H1 (cell line): Measurements from ENCODE around the gene ADAM12. TPM values are rescaled to one million over a fixed set of nuclear protein-coding genes. Genes with fewer than 3 reads are reported as not detected.

Experiments
- CTCF ChIA-PET: fragments of 300-600 bp; sonication (Branson Sonifier 250); formaldehyde crosslinking; loops from one replicate; lab custom pipeline; 2021; ENCODE audit not compliant: partially characterized antibody; lab: Charles Lee
- POLR2A ChIA-PET: fragments of 300-600 bp; sonication (Branson Sonifier 250); formaldehyde crosslinking; loops from one replicate; lab custom pipeline; 2021; ENCODE audit warnings: inconsistent platforms; ENCODE audit not compliant: partially characterized antibody; lab: Charles Lee
- DNase-seq, 2 experiments: peaks; one replicate each; pipeline versions ENCODE4 v3.0.0 to v3.0.0-alpha.2; 2010 to 2022; ENCODE audit warnings: low spot score in 2 of 2, low read depth in 1 of 2, mixed read lengths in 1 of 2
- FAIRE-seq: peaks from 2 replicates; lab custom pipeline; 2011; peaks lifted over from hg19 to GRCh38; lab: Jason Lieb, UNC
- H2AFZ ChIP-seq: 2 replicates; pipeline ENCODE4 v1.8.1; 2012; ENCODE audit warnings: low read length, inconsistent platforms
- H2AK5ac ChIP-seq: 2 replicates; pipeline ENCODE4 v1.6.1; 2013; ENCODE audit warnings: low read depth, low read length
- H2BK120ac ChIP-seq: replicated peaks from 2 replicates; pipeline ENCODE3; 2013; ENCODE audit warnings: low read depth, low read length, inconsistent platforms
- H2BK12ac ChIP-seq: 2 replicates; pipeline ENCODE4 v1.6.1; 2013; ENCODE audit warnings: low read depth, low read length
- H2BK15ac ChIP-seq: 2 replicates; pipeline ENCODE4 v1.6.1; 2013; ENCODE audit warnings: low read length
- H2BK20ac ChIP-seq: 2 replicates; pipeline ENCODE4 v1.6.1; 2013; ENCODE audit warnings: low read length
- H2BK5ac ChIP-seq: 2 replicates; pipeline ENCODE4 v1.6.1; 2013; ENCODE audit warnings: low read depth, low read length
- H3K14ac ChIP-seq: 2 replicates; pipeline ENCODE4 v1.6.1; 2013; ENCODE audit warnings: inconsistent platforms; ENCODE audit not compliant: insufficient read length
- H3K18ac ChIP-seq: 2 replicates; pipeline ENCODE4 v1.6.1; 2013; ENCODE audit warnings: low read length; ENCODE audit errors: extremely low read depth
- H3K23ac ChIP-seq: 2 replicates; pipeline ENCODE4 v1.6.1; 2013; ENCODE audit warnings: inconsistent platforms; ENCODE audit not compliant: insufficient read length
- H3K23me2 ChIP-seq: 2 replicates; pipeline ENCODE4 v1.6.1; 2013; ENCODE audit warnings: low read depth, low read length
- H3K27ac ChIP-seq: 2 replicates; pipeline ENCODE4 v1.6.1; 2011; ENCODE audit warnings: low read depth, low read length, inconsistent platforms
- H3K27me3 ChIP-seq, 4 experiments: replicated peaks in 1 of 4; 1 replicate in 1 of 4; 2 replicates in 3 of 4; pipeline versions ENCODE4 v1.6.1 to v1.8.1; 2011 to 2013; ENCODE audit warnings: low read length in 3 of 4, mild to moderate bottlenecking in 3 of 4, inconsistent platforms in 2 of 4, mixed read lengths in 2 of 4, moderate library complexity in 1 of 4; ENCODE audit not compliant: control insufficient read depth in 3 of 4, insufficient read depth in 3 of 4; ENCODE audit errors: extremely low read depth in 1 of 4
- H3K36me3 ChIP-seq, 4 experiments: 2 replicates each; pipeline versions ENCODE4 v1.6.1 to v1.8.1; 2011 to 2013; ENCODE audit warnings: mild to moderate bottlenecking in 4 of 4, low read length in 3 of 4, moderate library complexity in 2 of 4, control low read depth in 1 of 4, inconsistent platforms in 1 of 4; ENCODE audit not compliant: insufficient read depth in 4 of 4, control insufficient read depth in 2 of 4
- H3K4ac ChIP-seq: replicated peaks from 2 replicates; pipeline ENCODE3; 2013; ENCODE audit warnings: low read length, low read depth, mixed read lengths, inconsistent platforms; ENCODE audit not compliant: insufficient read length
- H3K4me1 ChIP-seq, 4 experiments: replicated peaks in 1 of 4; 1 replicate in 1 of 4; 2 replicates in 3 of 4; pipeline versions ENCODE4 v1.6.1 to v1.8.1; 2011 to 2013; ENCODE audit warnings: low read length in 3 of 4, inconsistent platforms in 2 of 4, mixed read lengths in 1 of 4; ENCODE audit not compliant: insufficient read depth in 4 of 4, control insufficient read depth in 3 of 4
- H3K4me2 ChIP-seq, 2 experiments: 2 replicates each; pipeline versions ENCODE4 v1.6.1 to v1.8.1; 2011 to 2013; ENCODE audit warnings: low read depth in 2 of 2, low read length in 2 of 2, control low read depth in 1 of 2, inconsistent platforms in 1 of 2, mild to moderate bottlenecking in 1 of 2; ENCODE audit not compliant: insufficient read depth in 1 of 2
- H3K4me3 ChIP-seq, 4 experiments: fragments of 200-600, 300-600 bp in 1 of 4; sonication (generic), shearing (Covaris generic), sonication (Bioruptor Twin) in 1 of 4; 2 replicates each; pipeline versions ENCODE4 v1.5.1 to v1.8.1; 2011 to 2016; ENCODE audit warnings: low read length in 4 of 4, low read depth in 3 of 4, control low read depth in 2 of 4, inconsistent platforms in 2 of 4, mild to moderate bottlenecking in 2 of 4, mixed read lengths in 1 of 4, moderate library complexity in 1 of 4; ENCODE audit not compliant: insufficient read depth in 2 of 4; ENCODE audit errors: extremely low read depth in 1 of 4
- H3K56ac ChIP-seq: replicated peaks from 2 replicates; pipeline ENCODE3; 2013; ENCODE audit warnings: low read depth, mild to moderate bottlenecking, mixed read lengths, low read length, inconsistent platforms; ENCODE audit not compliant: insufficient read length
- H3K79me1 ChIP-seq: 2 replicates; pipeline ENCODE4 v1.6.1; 2013; ENCODE audit warnings: low read depth, low read length, control low read depth
- H3K79me2 ChIP-seq, 2 experiments: 2 replicates each; pipeline versions ENCODE4 v1.6.1 to v1.8.1; 2012 to 2013; ENCODE audit warnings: low read length in 2 of 2, mild to moderate bottlenecking in 2 of 2, inconsistent platforms in 1 of 2; ENCODE audit not compliant: insufficient read depth in 2 of 2, control insufficient read depth in 1 of 2
- H3K9ac ChIP-seq, 4 experiments: replicated peaks in 1 of 4; 1 replicate in 1 of 4; 2 replicates in 3 of 4; pipeline versions ENCODE4 v1.6.1 to v1.8.1; 2011 to 2013; ENCODE audit warnings: low read depth in 3 of 4, low read length in 3 of 4, control low read depth in 2 of 4, mild to moderate bottlenecking in 2 of 4, moderate library complexity in 2 of 4, inconsistent platforms in 1 of 4; ENCODE audit errors: extremely low read depth in 1 of 4
- H3K9me3 ChIP-seq, 2 experiments: 2 replicates each; pipeline versions ENCODE4 v1.6.1 to v1.8.1; 2012 to 2013; ENCODE audit warnings: mild to moderate bottlenecking in 2 of 2, moderate library complexity in 2 of 2, control low read depth in 1 of 2, inconsistent platforms in 1 of 2, low read depth in 1 of 2, low read length in 1 of 2, mixed read lengths in 1 of 2; ENCODE audit not compliant: insufficient read depth in 2 of 2
- H4K20me1 ChIP-seq, 2 experiments: replicated peaks in 1 of 2; 2 replicates each; pipeline versions ENCODE3 to v1.8.1; 2011 to 2013; ENCODE audit warnings: inconsistent platforms in 2 of 2, low read length in 2 of 2, mild to moderate bottlenecking in 1 of 2; ENCODE audit not compliant: insufficient read depth in 2 of 2, control insufficient read depth in 1 of 2
- H4K5ac ChIP-seq: 2 replicates; pipeline ENCODE4 v1.6.1; 2013; ENCODE audit warnings: low read length, low read depth, mixed read lengths, inconsistent platforms; ENCODE audit not compliant: insufficient read length
- H4K8ac ChIP-seq: 2 replicates; pipeline ENCODE4 v1.8.0; 2013; ENCODE audit warnings: mild to moderate bottlenecking, moderate library complexity, low read length, inconsistent platforms; ENCODE audit not compliant: insufficient read depth; ENCODE audit errors: extremely low read depth
- H4K91ac ChIP-seq: replicated peaks from 2 replicates; pipeline ENCODE3; 2013; ENCODE audit warnings: low read length, mixed read lengths, inconsistent platforms; ENCODE audit not compliant: insufficient read length
- MAFK ChIP-seq: IDR thresholded peaks from 2 replicates; pipeline ENCODE4 v1.6.1; 2012; ENCODE audit warnings: low read depth, mild to moderate bottlenecking, improper control_type of control experiment, low read length
- PHF8 ChIP-seq: fragments of 200-600 bp; sonication (generic); conservative IDR thresholded peaks from 2 replicates; pipeline ENCODE4 v1.7.1; 2012; ENCODE audit warnings: low read depth, mild to moderate bottlenecking, inconsistent platforms, low read length, moderate library complexity
- SP2 ChIP-seq: IDR thresholded peaks from 2 replicates; pipeline ENCODE4 v1.6.1; 2012; ENCODE audit warnings: mild to moderate bottlenecking, low read length, inconsistent platforms
- WGBS, 2 experiments: shearing (Covaris generic) in 1 of 2; methylation state at CpG; one replicate each; pipeline versions ENCODE4 v1.1.6 to v1.1.7; 2013 to 2015; ENCODE audit warnings: low lambda C conversion rate in 2 of 2, mixed read lengths in 2 of 2, inconsistent platforms in 1 of 2, low coverage in 1 of 2, missing lambda C conversion rate in 1 of 2; ENCODE audit not compliant: insufficient replicate concordance in 2 of 2, insufficient coverage in 1 of 2, insufficient read length in 1 of 2; ENCODE audit errors: extremely low coverage in 1 of 2, missing lambda C conversion rate in 1 of 2; 5-methylcytosine and 5-hydroxymethylcytosine counted together
- polyA plus RNA-seq, 7 experiments: library from polyadenylated mRNA; depleted of rRNA in 3 of 7; stranded (reverse) in 5 of 7; unstranded in 2 of 7; fragments of >200 nt in 5 of 7; fragments of 200-250 nt in 2 of 7; gene quantifications; 1 replicate in 5 of 7; 2 replicates in 1 of 7; 4 replicates in 1 of 7; pipeline versions ENCODE4 v1.2.1 to v1.2.3, GENCODE V29; 2011 to 2013; ENCODE audit warnings: missing spikeins in 2 of 7, mixed read lengths in 2 of 7
- total RNA-seq: library from RNA; stranded (reverse); fragmentation: NEBNext Ultra II Directional; extraction: Animal tissue kit (Norgen Biotek cat#: 25700); gene quantifications from 2 replicates; pipeline ENCODE4 v1.2.1, GENCODE V29; 2021

ADAM12 gene
- total and polyA plus RNA-seq, 2 of the 8 experiments (the other 6 are each of a cell fraction or from before 2014, with no cell fraction given): 0.07 to 0.17 TPM

GRCh38 chr10:126059076-126059826 is 329.0 kb downstream of the ADAM12 start:
- Histone ChIP-seq H3K79me2 (no peaks in the 10 kb centered on the region), H3K4me2 (no peak overlapping the region), H2AFZ (no peak overlapping the region), H3K4ac (no peak overlapping the region), H3K23ac (no peak overlapping the region)
- CTCF ChIA-PET: no interaction called here
- TF ChIP-seq MAFK (no peak), PHF8 (no peak), SP2 (no peak)
- TF ChIP-seq, all 59 proteins: peak for 0
- no peak overlapping the region for H4K91ac ChIP-seq
- DNase-seq (no peak), FAIRE-seq (no peak)
- H2BK5ac ChIP-seq: no peak overlapping the region
- no peak overlapping the region for H4K5ac ChIP-seq
- H2BK12ac ChIP-seq: no peak overlapping the region
- H3K23me2 ChIP-seq: no peaks in the 10 kb centered on the region
- no peak overlapping the region for H3K9ac ChIP-seq
- no peak overlapping the region for H3K56ac ChIP-seq
- H3K4me3 ChIP-seq: no peak overlapping the region
- H3K14ac ChIP-seq: no peak overlapping the region
- no peaks in the 10 kb centered on the region for H3K79me1 ChIP-seq
- H3K9me3 ChIP-seq: no peaks in the 10 kb centered on the region
- no peak overlapping the region for H2AK5ac ChIP-seq
- no peak overlapping the region for H2BK120ac ChIP-seq
- H4K8ac ChIP-seq: no peak overlapping the region
- POLR2A ChIA-PET: no interaction called here
- no peaks in the 10 kb centered on the region for H4K20me1 ChIP-seq
- WGBS, 2 experiments: 69% methylated on average over 4 of the region's 4 CpGs; no CpG with 5 or more reads in 1 of the 2 experiments
- H3K27me3 ChIP-seq: no peaks in the 10 kb centered on the region
- H3K18ac ChIP-seq: no peak overlapping the region
- H2BK15ac ChIP-seq: no peak overlapping the region
- no peak overlapping the region for H3K27ac ChIP-seq
- no peaks in the 10 kb centered on the region for H3K36me3 ChIP-seq
- no peak overlapping the region for H2BK20ac ChIP-seq
- H3K4me1 ChIP-seq: peaks cover 0 to 2% (median 0%) of the 10 kb centered on the region in 4 experiments; a peak in 2 of 7 replicates
